Stimulated activated CD4-positive, alpha-beta T cell treated with anti-CD3 and anti-CD28 coated beads, Interleukin-4, amount 100 ng/mL, for 24 hours (primary cell): ENCODE data around the gene CHRNE.
"Not testable (repeated sequence)": the region's sequence is repeated elsewhere in the genome, so short reads cannot be mapped to it uniquely, and the experiment has no call there.

Experiments
- DNase-seq: peaks from one replicate; pipeline ENCODE4 v3.0.0-alpha.2; 2020

Gene CHRNE

DNA sequence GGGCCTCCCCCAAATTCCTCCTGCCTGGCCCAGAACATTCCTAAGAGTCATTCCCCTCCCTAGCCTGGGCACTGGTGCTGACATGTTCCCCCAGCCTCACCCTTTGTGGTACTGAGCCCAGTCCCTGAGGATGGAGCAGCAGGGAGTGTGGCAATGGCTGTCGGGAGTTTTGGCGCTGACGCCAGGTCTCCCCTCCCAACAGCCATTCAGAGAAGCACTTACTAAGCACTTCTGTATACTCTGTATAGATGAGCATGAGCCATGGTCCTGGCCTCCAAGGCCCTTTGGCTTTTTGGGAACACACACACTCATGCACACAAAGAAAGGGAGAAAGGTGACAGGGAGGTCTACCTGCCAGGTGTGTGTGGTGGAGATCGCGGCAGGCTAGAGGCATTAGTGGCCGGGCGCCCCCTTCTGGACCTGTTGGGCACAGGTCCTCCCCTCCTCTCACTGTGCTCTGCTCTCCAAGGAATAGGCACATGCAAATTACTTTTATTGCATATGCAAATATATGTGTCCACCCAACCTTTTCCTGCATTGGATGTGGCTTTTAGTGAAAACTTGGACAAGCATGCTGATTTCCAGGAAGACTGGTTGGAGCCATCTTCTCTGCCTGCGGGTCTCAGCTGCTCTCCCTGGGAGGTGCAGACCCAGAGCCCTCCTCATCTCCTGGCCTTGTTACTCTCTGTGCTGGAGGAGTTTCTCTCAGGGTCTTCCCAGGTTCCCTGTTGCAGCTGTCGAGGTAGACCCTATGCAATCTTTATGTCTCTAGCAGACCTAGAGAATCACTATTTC is 20.9 kb downstream of the CHRNE start:
- DNase-seq = peak; percentile 65

DNA sequence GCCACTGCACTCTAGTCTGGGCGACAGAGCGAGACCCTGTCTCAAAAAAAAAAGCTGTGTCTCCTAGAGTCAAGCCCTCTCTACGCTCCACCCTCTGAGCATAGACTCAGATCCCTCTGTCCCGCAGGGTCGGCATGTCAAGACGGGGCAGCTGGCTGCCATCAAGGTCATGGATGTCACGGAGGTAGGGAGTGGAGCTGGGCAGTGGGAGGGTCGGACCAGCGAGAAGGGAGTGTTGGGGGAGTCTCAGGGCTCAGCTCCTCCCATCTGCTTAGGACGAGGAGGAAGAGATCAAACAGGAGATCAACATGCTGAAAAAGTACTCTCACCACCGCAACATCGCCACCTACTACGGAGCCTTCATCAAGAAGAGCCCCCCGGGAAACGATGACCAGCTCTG is 22.0 kb downstream of the CHRNE start:
- DNase-seq = no peak

DNA sequence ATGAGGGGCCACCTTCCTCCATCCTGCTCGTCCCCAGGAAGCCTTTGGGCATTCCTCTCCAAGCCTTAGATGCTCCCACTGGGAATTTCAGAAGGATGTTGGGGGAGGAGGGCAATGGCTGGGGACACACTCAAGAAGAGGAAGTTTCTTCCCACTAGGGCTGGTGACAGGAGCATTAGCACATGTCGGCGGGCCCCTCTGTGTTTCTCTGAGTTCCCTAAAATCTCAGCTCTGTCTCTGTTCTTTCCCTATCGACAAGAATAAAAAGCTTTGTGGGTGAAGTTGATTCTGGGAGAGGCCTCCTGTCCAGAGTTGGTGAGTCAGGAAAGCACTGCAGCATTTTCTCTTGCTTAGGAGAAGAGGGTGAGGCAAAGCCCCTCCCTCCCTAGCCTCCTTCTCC is 23.3 kb downstream of the CHRNE start:
- DNase-seq = no peak

DNA sequence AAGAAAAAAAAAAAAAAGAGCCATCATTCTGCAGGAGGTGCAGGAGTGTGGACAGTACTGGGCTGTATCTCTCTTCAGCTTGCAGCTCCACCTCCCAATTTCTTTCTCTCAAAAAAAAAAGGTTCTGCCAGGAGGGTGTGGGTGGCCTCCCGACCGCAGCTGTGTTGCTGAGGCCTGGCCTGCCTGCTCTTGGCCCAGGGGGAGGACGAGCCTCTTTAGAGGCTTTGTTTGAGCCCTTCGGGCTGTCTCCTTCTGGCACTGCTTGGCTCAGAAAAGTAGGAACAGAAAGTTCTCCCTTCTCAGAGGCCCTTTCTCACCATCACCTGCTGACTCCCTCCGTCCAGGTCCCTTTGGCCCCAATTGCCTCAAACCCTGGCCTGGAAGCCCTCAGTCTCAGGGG is 25.8 kb downstream of the CHRNE start:
- no peak for DNase-seq

DNA sequence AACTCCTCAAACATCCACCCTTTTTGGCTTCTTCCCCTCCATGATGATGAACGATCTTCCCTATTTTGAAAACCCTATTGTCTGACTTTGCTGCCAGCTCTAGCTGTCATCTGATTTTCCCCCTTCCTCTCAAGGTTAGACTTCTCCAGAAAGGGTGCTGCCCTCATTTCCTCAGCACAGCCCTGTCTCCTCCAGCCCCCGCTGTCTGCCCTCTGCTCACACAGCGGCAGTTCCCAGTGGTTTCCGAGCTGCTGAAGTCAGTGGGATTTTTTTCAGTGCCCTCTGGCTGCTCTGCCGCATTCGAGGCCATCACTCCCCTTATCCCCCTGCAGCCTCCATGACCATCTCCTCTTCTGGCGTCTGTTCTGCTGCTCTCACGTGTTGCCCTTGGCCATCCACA is 30.1 kb downstream of the CHRNE start:
- DNase-seq = no peak

DNA sequence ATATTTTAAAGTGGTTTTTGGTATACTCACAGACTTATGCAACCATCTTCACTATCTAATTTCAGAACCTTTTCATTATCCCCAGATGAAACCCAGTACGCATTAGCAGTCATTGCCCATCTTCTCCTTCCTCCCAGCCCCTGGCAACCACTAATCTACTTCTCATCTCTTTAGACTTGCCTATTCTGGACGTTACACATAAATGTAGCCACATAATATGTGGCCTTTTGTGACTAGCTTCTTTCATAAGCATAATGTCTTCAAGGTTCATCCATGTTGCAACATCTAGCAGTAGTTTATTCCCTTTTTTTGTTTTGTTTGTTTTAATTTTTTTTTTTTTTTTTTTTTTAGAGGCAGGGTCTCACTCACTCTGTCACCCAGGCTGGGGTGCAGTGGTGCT is 32.0 kb downstream of the CHRNE start:
- no peak for DNase-seq

DNA sequence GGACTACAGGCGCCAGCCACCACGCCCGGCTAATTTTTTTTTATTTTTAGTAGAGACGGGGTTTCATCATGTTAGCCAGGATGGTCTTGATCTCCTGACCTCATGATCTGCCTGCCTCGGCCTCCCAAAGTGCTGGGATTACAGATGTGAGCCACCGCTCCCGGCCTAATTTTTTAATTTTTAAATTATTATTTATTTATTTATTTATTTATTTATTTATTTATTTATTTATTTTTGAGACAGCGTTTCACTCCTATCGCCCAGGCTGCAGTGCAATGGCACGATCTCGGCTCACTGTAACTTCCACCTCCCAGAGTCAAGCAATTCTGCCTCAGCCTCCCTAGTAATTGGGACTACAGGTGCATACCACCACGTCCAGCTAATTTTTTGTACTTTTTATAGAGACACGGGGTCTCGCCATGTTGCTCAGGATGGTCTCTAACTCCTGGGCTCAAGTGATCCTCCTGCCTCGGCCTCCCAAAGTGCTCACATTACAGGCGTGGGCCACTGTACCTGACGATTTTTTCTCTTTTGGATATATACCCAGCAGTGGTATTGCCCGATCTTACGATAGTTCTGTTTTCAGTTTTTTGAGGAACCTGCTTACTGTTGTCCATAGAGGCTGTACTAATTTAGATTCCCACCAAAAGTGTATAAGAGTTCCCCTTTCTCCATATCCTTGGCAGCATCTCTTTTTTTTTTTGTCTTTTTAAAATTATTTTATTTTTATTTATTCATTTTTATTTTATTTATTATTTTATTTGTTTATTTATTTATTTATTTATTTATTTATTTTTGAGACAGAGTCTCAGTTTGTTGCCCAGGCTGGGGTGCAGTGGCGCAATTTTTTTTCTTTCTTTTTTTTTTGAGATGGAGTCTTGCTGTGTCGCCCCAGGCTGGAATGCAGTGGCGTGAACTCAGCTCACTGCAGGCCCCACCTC is 33.6 kb downstream of the CHRNE start:
- DNase-seq = not testable (repeated sequence)

DNA sequence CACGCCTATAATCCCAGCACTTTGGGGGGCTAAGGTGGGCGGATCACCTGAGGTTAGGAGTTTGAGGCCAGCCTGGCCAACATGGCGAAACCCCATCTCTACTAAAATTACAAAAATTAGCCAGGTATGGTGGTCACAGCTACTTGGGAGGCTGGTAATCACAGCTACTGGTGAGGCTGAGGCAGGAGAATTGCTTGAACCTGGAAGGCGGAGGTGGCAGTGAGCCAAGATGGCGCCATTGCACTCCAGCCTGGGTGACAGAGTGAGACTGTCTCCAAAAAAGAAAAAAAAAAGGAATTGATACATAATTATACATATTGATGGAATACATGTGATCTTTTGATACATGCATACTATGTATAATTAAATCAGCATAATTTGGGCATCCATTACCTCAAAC is 35.4 kb downstream of the CHRNE start:
- DNase-seq = not testable (repeated sequence)

DNA sequence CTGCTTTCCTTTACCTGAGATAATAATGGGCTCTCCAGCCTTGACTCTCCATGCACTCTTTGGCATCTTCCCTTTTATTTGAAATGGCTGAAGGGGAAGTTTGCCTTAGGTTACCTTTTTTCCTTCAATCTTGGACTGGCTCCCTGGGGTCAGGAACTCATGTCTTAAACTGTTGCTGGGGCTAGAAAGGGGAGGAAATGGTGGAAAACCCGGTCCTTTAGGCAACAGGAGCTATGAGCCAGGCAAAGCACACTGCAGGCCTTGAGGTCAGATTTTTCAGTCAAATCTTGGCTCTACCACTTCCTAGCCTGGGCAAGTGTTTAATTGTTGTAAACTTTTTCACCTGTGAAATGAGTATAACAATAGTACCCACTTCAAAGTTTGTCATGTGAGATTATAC is 39.6 kb downstream of the CHRNE start:
- no peak for DNase-seq

DNA sequence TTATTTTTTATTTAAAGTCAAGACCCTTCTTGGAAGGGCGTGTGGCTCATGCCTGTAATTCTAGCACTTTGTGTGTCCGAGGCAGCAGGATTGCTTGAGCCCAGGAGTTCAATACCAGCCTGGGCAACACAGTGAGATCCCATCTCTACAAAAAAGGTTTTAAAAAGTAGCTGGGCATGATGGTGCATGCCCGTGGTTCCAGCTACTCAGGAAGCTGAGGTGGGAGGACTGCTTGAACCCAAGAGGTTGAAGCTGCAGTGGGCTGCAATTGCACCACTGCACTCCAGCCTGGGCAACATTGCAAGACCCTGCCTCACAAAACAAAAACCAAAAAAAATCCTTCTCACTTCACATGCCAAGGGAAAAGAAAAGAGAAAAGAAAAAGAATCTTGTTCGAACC is 40.2 kb downstream of the CHRNE start:
- DNase-seq = no peak

DNA sequence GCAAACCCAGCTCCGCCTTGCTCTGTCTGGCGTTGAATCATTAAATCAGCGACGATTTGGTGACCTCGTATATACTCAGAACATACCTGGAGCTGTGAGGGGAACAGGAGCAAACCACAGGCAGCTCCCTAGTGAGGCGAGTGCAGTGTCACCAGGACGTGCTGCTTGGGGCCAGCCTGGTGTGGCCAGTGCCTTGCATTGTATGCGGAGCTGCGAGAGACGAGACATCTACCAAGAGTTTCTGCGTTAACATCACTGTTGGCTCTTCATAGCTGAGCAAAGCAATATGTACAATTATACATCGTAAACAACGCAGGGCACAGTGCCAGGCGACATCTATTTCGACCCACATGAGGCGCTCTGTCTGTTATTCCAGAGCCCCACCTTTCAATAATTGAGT is 41.8 kb downstream of the CHRNE start:
- DNase-seq = no peak

DNA sequence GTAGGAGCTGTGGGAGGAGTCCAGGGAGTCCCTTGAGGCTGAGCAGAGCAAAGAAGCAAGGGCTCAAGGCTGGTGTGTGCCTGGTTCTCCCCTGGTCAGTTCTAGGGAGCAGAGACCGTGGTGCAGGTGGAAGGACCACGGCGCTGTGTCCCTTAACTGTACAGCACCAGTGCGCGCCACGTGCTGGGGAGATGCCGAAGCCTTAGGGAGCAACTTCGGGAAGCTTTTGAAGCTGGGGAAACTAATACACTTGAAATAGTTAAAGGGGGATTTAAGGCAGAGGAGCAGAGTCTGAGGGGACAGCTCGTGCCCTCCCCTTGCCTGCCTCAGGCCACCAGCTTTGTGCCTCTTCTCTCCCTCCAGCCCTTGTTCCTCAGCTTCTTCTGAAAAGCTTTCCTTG is 42.2 kb downstream of the CHRNE start:
- DNase-seq = no peak

DNA sequence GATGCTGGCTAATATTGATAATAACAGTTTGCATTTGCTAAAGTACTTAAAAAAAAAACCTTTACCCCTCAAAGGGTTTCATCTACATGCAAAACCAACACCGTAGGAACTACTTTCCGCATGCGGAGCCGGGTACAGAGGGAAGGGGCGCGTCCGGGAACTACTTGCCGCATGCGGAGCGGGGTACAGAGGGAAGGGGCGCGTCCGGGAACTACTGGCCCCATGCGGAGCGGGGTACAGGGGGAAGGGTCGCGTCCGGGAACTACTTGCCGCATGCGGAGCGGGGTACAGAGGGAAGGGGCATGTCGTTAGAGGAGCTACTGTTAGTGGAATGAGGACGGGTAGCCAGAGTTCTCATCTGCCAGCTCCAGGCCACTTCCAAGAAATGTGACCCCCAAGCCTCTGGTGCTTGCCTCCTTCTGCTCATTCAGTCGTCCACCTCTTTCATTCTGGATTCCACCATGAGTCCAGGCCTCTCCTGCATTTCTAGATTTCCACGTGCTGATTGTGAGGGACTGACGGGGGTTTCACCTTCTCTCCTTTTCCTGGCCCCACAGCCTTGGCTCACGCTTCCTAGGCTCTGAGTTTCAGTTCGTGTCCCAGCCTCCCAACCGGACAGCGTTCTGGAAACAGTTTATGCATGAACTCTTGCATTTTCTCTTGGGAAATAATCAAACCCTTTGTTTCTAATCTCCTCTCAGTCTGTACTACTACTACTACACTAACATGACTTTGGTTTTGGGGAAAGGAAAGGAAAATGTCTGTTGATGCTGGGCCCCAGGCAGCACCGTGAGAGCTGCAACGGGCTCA is 42.9 kb downstream of the CHRNE start:
- DNase-seq = no peak

DNA sequence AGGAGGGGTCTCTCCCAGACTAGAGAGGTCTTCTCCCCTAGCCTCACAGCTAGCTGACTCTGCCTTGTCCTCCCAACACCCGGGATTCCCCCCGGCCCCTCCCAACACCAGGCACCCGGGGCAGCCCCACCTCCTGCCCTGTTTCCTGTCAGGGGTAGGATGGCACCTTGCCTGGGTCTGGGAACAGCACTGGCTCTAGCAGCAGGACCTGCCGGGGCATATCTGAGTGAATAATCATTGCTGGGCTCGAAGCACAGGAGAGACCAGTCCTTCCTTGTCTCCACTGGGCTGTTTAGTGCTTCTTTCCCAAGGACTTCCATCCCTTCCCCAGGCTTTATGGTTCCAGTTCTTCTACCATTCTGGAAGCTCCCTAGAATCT is 44.0 kb downstream of the CHRNE start:
- DNase-seq = no peak

DNA sequence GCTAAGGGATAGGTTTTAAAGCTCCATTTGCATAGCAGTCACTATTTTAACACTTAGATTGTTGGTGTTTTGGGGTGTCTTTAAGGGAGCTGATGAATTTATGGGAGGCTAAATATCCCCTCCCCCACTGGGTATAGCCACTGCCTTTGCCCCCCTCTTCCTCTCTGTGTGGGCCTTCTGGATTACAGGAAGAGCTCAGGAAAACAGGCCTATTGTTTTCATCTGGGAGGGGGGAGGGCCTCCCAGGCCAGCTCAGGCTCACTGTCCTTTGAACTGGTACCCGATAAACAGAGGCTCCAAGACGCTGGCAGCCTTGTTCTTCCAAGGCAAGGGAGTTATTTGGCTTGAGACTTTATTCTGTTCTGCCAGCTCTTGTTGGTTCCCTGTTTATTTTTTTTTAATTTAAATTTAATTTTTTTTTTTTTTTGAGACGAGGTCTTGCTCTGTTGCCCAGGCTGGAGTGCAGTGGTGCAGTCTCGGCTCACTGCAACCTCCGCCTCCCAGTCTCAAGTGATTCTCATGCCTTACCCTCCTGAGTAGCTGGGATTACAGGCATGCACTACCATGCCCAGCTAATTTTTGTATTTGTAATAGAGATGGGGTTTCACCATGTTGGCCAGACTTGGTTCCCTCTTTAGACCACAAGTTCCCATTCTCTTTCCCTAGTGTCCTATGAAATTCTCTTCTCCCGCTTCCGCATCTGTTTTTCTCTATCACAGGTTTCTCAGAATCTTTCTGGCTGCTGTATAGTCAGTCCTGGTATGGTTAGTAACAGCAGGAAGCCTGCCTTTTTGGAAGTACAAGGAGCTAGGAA is 44.6 kb downstream of the CHRNE start:
- no peak for DNase-seq

DNA sequence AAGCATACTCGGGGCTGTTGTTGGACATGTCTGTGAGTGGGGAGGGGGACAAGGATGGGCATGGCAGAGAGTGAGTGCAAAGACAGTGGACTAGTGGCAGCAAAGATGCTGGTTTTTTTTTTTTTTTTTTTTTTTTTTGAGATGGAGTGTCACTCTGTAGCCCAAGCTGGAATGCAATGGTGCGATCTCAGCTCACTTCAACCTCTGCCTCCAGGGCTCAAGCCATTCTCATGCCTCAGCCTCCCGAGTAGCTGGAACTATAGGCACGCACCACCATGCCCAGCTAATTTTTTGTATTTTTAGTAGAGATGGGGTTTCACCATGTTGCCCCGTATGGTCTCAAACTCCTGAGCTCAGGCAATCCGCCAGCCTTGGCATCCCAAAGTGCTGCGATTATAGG is 45.6 kb downstream of the CHRNE start:
- not testable (repeated sequence) for DNase-seq

DNA sequence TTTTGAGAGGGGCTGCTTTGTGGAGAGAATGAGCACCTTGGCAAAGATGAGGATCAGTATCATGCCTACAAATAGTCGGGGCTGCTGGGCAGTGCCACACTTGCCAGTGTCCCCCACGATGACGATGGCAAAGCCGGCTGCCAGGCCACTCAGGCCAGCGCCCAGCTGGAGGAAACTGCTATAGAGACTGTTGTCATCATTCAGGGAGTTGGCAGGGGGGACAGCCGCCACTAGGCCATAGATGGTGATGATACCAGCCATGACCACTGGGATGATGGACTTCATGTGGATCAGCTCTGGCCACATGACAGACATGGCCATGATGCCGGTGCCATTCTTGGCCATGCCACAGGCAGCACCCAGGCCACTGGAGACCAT is 46.0 kb downstream of the CHRNE start:
- DNase-seq = no peak

DNA sequence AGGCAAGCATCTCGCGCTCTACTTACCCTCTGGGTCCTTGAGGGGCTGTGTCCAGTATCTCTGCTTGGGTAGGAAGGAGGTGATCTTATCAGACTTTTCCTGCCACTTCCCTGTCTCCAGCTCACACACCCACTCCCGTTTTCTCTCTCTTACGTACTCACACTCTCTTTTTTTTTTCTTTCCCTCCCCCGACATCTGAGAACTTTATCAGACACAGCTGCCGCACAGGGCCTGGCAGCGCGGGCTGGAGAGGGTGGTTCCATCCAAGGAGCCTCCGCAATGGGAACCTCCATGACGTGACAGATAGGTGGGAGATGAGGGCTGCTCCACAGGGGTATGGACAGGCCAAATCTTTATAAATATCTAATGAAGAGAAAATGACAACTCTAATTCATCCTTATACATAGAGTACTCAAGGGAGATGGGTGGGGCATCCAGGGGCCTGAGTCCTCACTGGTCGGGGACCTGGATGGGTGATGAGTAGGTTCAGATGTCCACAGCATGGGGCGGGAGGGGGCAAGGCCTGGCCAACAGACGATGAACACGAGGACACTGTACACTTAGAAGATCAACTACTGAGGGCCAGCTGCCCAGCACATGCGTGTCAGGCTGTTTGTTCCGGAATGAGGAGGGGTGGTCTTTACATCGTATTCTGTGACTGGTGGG is 46.5 kb downstream of the CHRNE start:
- DNase-seq = no peak

DNA sequence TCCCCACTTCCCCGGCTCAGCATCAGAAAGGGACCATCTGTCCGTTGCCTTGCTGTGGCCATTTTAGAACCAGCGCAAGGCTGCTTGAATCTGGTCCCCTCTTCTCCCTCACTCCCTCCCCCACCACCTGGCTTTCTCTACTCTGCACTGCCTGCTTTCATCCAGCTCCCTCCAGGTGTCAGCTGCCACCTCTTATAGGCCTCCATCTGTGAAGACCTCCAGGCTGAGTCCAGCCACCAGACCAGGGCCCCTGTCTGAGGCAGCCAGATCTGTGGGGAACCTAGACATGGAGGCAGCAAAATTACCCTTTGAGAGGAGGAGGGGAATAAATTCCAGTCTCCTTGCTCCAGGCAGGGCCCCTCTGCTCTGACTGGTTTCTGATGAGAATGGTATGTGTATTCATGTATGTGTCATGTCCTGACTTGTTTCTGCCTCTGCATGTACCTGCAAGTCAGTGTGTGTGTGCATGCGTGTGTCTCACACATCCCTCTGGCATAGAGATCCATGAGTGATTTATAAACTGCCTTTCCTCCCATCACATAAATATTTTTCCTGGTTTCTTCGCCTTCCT is 48.7 kb downstream of the CHRNE start:
- no peak for DNase-seq

DNA sequence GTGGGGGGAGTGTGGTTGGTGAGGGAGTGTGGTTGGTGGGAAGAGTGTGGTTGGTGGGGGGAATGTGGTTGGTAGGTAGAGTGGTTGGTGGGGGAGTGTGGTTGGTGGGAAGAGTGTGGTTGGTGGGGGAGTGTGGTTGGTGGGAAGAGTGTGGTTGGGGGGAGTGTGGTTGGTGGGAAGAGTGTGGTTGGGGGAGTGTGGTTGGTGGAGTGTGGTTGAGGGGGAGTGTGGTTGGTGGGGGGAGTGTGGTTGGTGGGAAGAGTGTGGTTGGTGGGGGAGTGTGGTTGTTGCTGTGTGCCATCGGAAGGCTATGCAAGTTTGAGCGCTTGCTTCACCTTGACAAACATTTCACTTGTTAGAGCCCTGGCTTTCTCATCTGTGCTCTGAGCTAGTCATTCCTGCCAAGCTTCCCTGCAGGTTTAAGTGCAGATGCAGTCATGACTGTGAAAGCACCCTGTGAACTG is 49.7 kb downstream of the CHRNE start:
- DNase-seq = no peak

DNA sequence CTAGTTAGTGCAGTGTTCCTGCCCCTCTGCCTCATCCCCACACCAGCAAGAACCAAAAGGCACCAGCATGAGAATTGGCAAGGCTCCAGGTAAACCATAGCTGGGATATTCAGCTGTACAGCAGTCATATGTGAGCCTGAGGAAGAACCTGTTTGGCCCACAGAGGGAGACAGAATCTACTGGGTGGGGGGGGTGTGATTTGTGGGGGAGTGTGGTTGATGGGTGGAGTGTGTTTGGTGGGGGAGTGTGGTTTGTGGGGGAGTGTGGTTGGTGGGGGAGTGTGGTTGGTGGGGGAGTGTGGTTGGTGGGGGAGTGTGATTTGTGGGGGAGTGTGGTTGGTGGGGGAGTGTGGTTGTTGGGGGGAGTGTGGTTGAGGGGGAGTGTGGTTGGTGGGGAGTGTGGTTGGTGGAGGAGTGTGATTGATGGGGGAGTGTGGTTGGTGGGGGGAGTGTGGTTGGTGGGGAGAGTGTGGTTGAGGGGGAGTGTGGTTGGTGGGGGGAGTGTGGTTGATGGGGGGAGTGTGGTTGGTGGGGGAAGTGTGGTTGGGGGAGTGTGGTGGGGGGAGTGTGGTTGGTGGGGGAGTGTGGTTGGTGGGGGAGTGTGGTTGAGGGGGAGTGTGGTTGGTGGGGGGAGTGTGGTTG is 50.2 kb downstream of the CHRNE start:
- DNase-seq = no peak
